LNCaP clone FGC (cell line): ENCODE measurements around the gene TTC4.
"Not testable (repeated sequence)": the region's sequence is repeated elsewhere in the genome, so short reads cannot be mapped to it uniquely, and the experiment has no call there.

Experiments used
- DNase-seq: peaks from one replicate; pipeline ENCODE4 v3.0.0-alpha.2; 2011; ENCODE audit warnings: low read depth
- H3K4me3 ChIP-seq: 2 replicates; pipeline ENCODE4 v1.5.1; 2011; ENCODE audit warnings: mild to moderate bottlenecking, low read depth, low read length, control low read depth
- CTCF ChIP-seq: IDR thresholded peaks from 2 replicates; pipeline ENCODE4 v1.5.1; 2012; ENCODE audit warnings: mild to moderate bottlenecking; ENCODE audit not compliant: control insufficient read depth, insufficient read depth; ENCODE audit errors: extremely low read depth

Gene TTC4

GRCh38 chr1:54766726-54767125, 51.1 kb downstream of the TTC4 start:
- H3K4me3 ChIP-seq, result no peak overlapping the region
- DNase-seq, result no peak
- no peak for TF ChIP-seq CTCF

GRCh38 chr1:54767526-54767925, 51.9 kb downstream of the TTC4 start:
- no peak for TF ChIP-seq CTCF
- no peak overlapping the region for H3K4me3 ChIP-seq
- no peak for DNase-seq

- peak; percentile 33 for TF ChIP-seq CTCF
- no peak overlapping the region for H3K4me3 ChIP-seq
- DNase-seq, result no peak
These were observed 52.4 kb downstream of the TTC4 start for GRCh38 chr1:54768093-54768492.

GRCh38 chr1:54772951-54773350, 57.3 kb downstream of the TTC4 start:
- no peak overlapping the region for H3K4me3 ChIP-seq
- DNase-seq, result no peak
- TF ChIP-seq CTCF, result no peak

- no peak for DNase-seq
- no peak overlapping the region for H3K4me3 ChIP-seq
- no peak for TF ChIP-seq CTCF
These were observed 59.3 kb downstream of the TTC4 start for GRCh38 chr1:54774820-54775498.

GRCh38 chr1:54775828-54776721, 60.4 kb downstream of the TTC4 start:
- H3K4me3 ChIP-seq, DNase-seq: not testable (repeated sequence)

GRCh38 chr1:54777011-54777410, 61.4 kb downstream of the TTC4 start:
- H3K4me3 ChIP-seq, result no peak overlapping the region
- DNase-seq, result no peak
- TF ChIP-seq CTCF, result no peak
